Measurements from ENCODE around the gene ZNF140.

ZNF140 gene

DNA sequence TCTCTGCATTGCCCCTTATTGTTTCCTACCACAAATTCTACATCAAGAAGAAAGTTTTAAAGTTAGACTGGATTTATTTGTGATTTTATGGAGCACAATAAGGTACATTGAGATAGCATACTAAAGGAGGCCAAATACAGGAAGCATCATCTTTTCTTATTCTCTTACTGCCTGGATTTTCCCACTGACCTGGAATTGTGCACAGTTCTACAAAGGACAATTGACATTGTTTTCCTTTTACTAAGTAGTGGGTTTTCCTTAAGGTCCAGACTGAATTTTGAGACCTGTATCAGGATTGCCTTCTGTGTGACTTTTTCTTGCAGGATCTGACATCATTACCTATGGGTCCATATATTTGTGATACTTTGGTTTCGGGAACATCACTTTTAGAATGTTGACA, 18.8 kb upstream of the ZNF140 start:
- Histone ChIP-seq H3F3A (ENCODE audit: control insufficient read depth, insufficient read depth) (peaks cover 10% of the 10 kb centered on the region; the same call in 1 of the 2 replicates), H3K36me3 (ENCODE audit: control insufficient read depth, low read length) (peaks cover 20% of the 10 kb centered on the region), H4K20me1 (ENCODE audit: control insufficient read depth, insufficient read depth, low read depth, low read length) (no peaks in the 10 kb centered on the region), H3K4me1 (ENCODE audit: control insufficient read depth, low read length) (no peaks in the 10 kb centered on the region), H3K9me3 (ENCODE audit: control insufficient read depth, insufficient read depth, low read length) (peaks cover 84% of the 10 kb centered on the region), H3K27me3 (ENCODE audit: control insufficient read depth, low read length) (no peaks in the 10 kb centered on the region), H3K4me3 (ENCODE audit: low read length) (no peak overlapping the region), H3K27ac (ENCODE audit: low read depth, low read length) (no peak overlapping the region), H3K9me2 (replicated peaks; ENCODE audit: control insufficient read depth, low read length) (no peaks in the 10 kb centered on the region), H3K4me2 (ENCODE audit: low read length) (no peak overlapping the region), H3K79me2 (ENCODE audit: control insufficient read depth, low read length) (no peaks in the 10 kb centered on the region)
- TF ChIP-seq EZH2phosphoT487 (IDR thresholded peaks at IDR 0.05; ENCODE audit: borderline replicate concordance, low read length) = no peak
- TF ChIP-seq, protein P1, sequence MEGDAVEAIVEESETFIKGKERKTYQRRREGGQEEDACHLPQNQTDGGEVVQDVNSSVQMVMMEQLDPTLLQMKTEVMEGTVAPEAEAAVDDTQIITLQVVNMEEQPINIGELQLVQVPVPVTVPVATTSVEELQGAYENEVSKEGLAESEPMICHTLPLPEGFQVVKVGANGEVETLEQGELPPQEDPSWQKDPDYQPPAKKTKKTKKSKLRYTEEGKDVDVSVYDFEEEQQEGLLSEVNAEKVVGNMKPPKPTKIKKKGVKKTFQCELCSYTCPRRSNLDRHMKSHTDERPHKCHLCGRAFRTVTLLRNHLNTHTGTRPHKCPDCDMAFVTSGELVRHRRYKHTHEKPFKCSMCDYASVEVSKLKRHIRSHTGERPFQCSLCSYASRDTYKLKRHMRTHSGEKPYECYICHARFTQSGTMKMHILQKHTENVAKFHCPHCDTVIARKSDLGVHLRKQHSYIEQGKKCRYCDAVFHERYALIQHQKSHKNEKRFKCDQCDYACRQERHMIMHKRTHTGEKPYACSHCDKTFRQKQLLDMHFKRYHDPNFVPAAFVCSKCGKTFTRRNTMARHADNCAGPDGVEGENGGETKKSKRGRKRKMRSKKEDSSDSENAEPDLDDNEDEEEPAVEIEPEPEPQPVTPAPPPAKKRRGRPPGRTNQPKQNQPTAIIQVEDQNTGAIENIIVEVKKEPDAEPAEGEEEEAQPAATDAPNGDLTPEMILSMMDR (IDR thresholded peaks at IDR 0.05; ENCODE audit: low read depth, low read length, poor library complexity, severe bottlenecking) = no peak

DNA sequence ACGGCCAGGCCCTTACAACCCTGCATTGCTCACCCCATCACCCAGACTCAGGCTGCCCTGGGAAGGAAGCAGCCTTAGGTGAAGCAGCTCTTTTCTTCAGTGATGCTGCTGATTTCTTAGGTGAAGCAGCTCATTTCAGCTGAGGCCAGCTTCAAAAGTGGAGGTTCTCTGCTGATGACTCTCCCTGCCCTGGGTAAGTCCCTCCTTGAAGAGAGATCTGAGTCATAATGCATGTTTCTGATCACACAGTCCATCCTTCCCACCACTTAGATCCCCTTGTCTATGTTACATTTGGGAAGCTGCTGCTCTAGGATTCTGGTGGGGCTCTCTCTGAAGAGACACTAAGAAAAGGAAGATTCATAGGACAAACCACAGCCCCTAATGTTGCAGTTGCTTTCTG, 17.2 kb upstream of the ZNF140 start:
- no peak overlapping the region for H3K4me3 ChIP-seq (ENCODE audit: low read length)
- H3K79me2 ChIP-seq (ENCODE audit: control insufficient read depth, low read length) = no peaks in the 10 kb centered on the region
- H3K9me3 ChIP-seq (ENCODE audit: control insufficient read depth, insufficient read depth, low read length) = peaks cover 78% of the 10 kb centered on the region
- no peak for TF ChIP-seq EZH2phosphoT487 (IDR thresholded peaks at IDR 0.05; ENCODE audit: borderline replicate concordance, low read length)
- TF ChIP-seq, protein P1 (IDR thresholded peaks at IDR 0.05; ENCODE audit: low read depth, low read length, poor library complexity, severe bottlenecking) = no peak
- no peak overlapping the region for H3K4me2 ChIP-seq (ENCODE audit: low read length)
- no peaks in the 10 kb centered on the region for H3K4me1 ChIP-seq (ENCODE audit: control insufficient read depth, low read length)
- H3F3A ChIP-seq (ENCODE audit: control insufficient read depth, insufficient read depth) = no peaks in the 10 kb centered on the region
- H3K9me2 ChIP-seq (replicated peaks; ENCODE audit: control insufficient read depth, low read length) = no peaks in the 10 kb centered on the region
- H3K27me3 ChIP-seq (ENCODE audit: control insufficient read depth, low read length) = no peaks in the 10 kb centered on the region
- H3K36me3 ChIP-seq (ENCODE audit: control insufficient read depth, low read length) = peaks cover 4% of the 10 kb centered on the region
- no peak overlapping the region for H3K27ac ChIP-seq (ENCODE audit: low read depth, low read length)
- no peaks in the 10 kb centered on the region for H4K20me1 ChIP-seq (ENCODE audit: control insufficient read depth, insufficient read depth, low read depth, low read length)

DNA sequence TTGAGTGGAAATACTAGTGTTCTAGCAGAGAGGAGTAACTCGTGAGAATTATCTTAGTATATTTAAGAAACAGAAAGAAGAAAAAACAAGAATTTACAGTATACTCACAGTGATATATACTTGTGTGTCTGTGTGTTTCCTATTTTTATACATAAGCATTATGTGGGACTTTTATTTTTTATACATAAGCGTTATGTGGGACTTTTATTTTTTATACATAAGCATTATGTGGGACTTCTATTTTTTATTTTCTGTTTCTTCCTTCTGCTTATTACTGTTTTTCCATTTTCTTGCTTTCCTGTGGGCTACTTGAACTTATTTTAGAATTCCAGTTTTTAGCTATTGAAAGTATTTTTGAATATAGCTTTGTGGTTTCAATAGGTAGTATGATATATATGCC, 6.9 kb upstream of the ZNF140 start:
- Histone ChIP-seq H3K4me1 (ENCODE audit: control insufficient read depth, low read length) (no peaks in the 10 kb centered on the region), H4K20me1 (ENCODE audit: control insufficient read depth, insufficient read depth, low read depth, low read length) (no peaks in the 10 kb centered on the region), H3K4me2 (ENCODE audit: low read length) (no peak overlapping the region), H3K27ac (ENCODE audit: low read depth, low read length) (no peak overlapping the region), H3K27me3 (ENCODE audit: control insufficient read depth, low read length) (no peaks in the 10 kb centered on the region), H3K4me3 (ENCODE audit: low read length) (no peak overlapping the region), H3K79me2 (ENCODE audit: control insufficient read depth, low read length) (no peaks in the 10 kb centered on the region), H3K36me3 (ENCODE audit: control insufficient read depth, low read length) (no peaks in the 10 kb centered on the region), H3K9me2 (replicated peaks; ENCODE audit: control insufficient read depth, low read length) (no peaks in the 10 kb centered on the region), H3F3A (ENCODE audit: control insufficient read depth, insufficient read depth) (no peaks in the 10 kb centered on the region), H3K9me3 (ENCODE audit: control insufficient read depth, insufficient read depth, low read length) (peaks cover 26% of the 10 kb centered on the region)
- TF ChIP-seq, protein P1 (IDR thresholded peaks at IDR 0.05; ENCODE audit: low read depth, low read length, poor library complexity, severe bottlenecking) = no peak
- no peak for TF ChIP-seq EZH2phosphoT487 (IDR thresholded peaks at IDR 0.05; ENCODE audit: borderline replicate concordance, low read length)

DNA sequence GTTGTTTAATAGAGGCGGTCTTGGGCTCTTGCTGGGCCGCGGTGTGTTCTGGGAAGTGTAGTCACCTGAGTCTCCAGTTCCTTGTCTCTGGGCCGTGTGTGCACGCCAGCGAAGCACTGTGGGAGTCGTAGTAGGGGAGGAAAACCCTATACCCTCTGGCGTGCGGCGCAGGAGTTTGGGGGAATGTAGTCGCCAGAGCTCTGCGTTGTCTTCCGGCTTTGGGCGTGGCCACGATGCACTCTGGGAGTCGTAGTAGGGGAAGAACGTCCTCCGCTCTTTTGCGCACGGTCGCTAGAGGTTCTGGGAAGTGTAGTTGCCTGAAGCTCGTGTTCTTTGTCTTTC, 726 bp upstream of the ZNF140 start:
- H3K4me2 ChIP-seq (ENCODE audit: low read length) = peak overlapping the region; percentile 71
- peaks cover 3% of the 10 kb centered on the region; the same call in 1 of the 2 replicates for H3F3A ChIP-seq (ENCODE audit: control insufficient read depth, insufficient read depth)
- peaks cover 33% of the 10 kb centered on the region for H3K36me3 ChIP-seq (ENCODE audit: control insufficient read depth, low read length)
- H3K4me1 ChIP-seq (ENCODE audit: control insufficient read depth, low read length) = peaks cover 13% of the 10 kb centered on the region
- no peaks in the 10 kb centered on the region for H3K27me3 ChIP-seq (ENCODE audit: control insufficient read depth, low read length)
- no peaks in the 10 kb centered on the region for H3K9me2 ChIP-seq (replicated peaks; ENCODE audit: control insufficient read depth, low read length)
- H3K27ac ChIP-seq (ENCODE audit: low read depth, low read length) = peak overlapping the region; percentile 81
- H3K4me3 ChIP-seq (ENCODE audit: low read length) = peak overlapping the region; percentile 81
- peaks cover 51% of the 10 kb centered on the region for H3K9me3 ChIP-seq (ENCODE audit: control insufficient read depth, insufficient read depth, low read length)
- H3K79me2 ChIP-seq (ENCODE audit: control insufficient read depth, low read length) = peaks cover 6% of the 10 kb centered on the region; the same call in 1 of the 2 replicates
- TF ChIP-seq, protein P1 (IDR thresholded peaks at IDR 0.05; ENCODE audit: low read depth, low read length, poor library complexity, severe bottlenecking) = no peak
- no peak for TF ChIP-seq EZH2phosphoT487 (IDR thresholded peaks at IDR 0.05; ENCODE audit: borderline replicate concordance, low read length)
- H4K20me1 ChIP-seq (ENCODE audit: control insufficient read depth, insufficient read depth, low read depth, low read length) = no peaks in the 10 kb centered on the region
